ENCODE data around the gene SNRNP48. TPM values are rescaled to one million over a fixed set of nuclear protein-coding genes. Genes with fewer than 3 reads are reported as not detected.

SNRNP48 gene
- total RNA-seq, 4 donors from 2014 or later: 11.5 to 27.2 (median 16.5) TPM

DNA sequence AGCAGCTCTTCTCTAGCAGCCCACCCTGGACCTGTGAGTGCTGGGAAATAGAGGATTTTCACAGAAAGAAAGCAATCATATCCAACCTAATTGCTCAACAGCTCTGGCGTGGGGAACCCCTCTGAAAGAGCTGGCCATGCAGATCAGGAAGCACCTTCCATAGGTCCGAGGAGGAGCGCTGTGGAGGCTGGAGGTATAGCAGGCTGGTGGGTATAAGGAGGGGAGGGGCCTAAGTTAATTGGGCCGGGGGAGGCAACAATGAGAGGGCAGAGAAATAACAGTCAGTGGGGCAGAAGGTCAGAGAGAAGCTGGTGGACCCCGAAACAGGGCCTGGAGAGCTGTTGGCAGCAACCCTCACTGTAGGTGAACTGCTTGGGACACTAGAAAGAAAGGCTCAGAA, 40.8 kb downstream of the SNRNP48 start:
- Histone ChIP-seq H3K36me3 (no peaks in the 10 kb centered on the region), H3K9me3 (no peaks in the 10 kb centered on the region), H3K27me3 (no peaks in the 10 kb centered on the region), H3K4me3 (no peak overlapping the region), H3K27ac (no peak overlapping the region), H3K4me1 (no peaks in the 10 kb centered on the region)
- TF ChIP-seq POLR2A (IDR thresholded peaks at IDR 0.05): no peak
- TF ChIP-seq, protein P1, sequence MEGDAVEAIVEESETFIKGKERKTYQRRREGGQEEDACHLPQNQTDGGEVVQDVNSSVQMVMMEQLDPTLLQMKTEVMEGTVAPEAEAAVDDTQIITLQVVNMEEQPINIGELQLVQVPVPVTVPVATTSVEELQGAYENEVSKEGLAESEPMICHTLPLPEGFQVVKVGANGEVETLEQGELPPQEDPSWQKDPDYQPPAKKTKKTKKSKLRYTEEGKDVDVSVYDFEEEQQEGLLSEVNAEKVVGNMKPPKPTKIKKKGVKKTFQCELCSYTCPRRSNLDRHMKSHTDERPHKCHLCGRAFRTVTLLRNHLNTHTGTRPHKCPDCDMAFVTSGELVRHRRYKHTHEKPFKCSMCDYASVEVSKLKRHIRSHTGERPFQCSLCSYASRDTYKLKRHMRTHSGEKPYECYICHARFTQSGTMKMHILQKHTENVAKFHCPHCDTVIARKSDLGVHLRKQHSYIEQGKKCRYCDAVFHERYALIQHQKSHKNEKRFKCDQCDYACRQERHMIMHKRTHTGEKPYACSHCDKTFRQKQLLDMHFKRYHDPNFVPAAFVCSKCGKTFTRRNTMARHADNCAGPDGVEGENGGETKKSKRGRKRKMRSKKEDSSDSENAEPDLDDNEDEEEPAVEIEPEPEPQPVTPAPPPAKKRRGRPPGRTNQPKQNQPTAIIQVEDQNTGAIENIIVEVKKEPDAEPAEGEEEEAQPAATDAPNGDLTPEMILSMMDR (IDR thresholded peaks at IDR 0.05): no peak
- no peak for DNase-seq

DNA sequence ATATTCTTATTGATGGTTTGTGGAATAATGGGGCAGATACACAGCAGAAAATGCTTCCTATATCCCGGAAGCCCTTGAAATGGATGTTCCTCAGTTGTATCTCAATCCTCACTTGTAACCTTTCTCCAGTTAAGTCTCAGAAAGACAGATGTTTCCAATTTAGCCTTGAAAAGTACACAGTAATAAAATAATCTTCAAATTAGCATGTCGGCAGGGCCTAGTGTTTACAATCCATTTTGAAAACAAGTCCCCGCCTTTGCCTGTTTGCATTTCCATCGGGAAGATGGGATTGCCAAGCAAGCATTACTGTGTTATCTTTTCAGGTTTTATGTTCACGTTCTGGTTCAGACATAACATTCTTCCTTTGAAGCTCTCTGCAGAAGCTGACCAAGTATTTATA, 41.5 kb downstream of the SNRNP48 start:
- Histone ChIP-seq H3K4me1 (no peaks in the 10 kb centered on the region), H3K27ac (no peak overlapping the region), H3K36me3 (no peaks in the 10 kb centered on the region), H3K4me3 (no peak overlapping the region), H3K9me3 (no peaks in the 10 kb centered on the region), H3K27me3 (no peaks in the 10 kb centered on the region)
- TF ChIP-seq, protein P1 (IDR thresholded peaks at IDR 0.05): no peak
- no peak for TF ChIP-seq POLR2A (IDR thresholded peaks at IDR 0.05)
- no peak for DNase-seq

DNA sequence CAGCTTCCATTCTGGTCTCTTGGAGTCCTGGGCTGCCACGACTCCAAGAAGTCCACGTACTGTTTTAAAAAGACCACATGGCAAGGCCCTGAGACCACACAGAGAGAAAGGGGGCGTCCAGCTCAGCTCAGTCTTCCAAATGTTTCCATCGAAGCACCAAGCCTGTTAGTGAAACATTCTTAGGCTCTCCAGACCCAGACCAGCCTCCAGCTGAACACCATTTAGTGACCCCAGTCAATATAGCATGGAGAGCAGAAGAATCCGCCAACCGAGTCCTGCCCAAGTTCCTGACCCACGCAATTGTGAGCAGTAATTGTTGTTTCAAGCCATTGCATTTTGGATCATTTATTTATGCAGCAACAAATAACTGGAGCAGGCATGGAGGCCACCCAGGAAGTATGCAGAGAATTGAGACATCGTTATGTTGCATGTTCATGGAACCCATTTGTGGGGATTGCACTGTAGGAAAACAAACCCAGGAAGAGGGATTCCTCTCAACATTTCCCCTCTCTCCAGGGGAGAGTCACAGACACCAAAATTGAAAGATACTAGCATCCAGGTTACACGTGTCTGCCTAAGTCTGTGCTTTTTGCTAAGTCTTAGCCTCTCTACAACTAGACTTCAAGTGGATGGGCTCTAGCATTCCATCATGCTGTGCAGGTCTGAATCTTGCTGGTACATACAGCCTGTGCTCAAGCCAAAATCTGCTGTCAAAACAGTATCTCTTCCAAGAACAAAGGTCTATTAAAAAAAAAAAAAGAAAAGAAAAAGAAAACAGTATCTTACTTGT, 42.7 kb downstream of the SNRNP48 start:
- no peak overlapping the region for H3K4me3 ChIP-seq
- no peaks in the 10 kb centered on the region for H3K9me3 ChIP-seq
- TF ChIP-seq, protein P1 (IDR thresholded peaks at IDR 0.05): no peak
- no peak for TF ChIP-seq POLR2A (IDR thresholded peaks at IDR 0.05)
- H3K27me3 ChIP-seq: no peaks in the 10 kb centered on the region
- no peak overlapping the region for H3K27ac ChIP-seq
- DNase-seq: no peak
- H3K4me1 ChIP-seq: no peaks in the 10 kb centered on the region
- H3K36me3 ChIP-seq: no peaks in the 10 kb centered on the region

DNA sequence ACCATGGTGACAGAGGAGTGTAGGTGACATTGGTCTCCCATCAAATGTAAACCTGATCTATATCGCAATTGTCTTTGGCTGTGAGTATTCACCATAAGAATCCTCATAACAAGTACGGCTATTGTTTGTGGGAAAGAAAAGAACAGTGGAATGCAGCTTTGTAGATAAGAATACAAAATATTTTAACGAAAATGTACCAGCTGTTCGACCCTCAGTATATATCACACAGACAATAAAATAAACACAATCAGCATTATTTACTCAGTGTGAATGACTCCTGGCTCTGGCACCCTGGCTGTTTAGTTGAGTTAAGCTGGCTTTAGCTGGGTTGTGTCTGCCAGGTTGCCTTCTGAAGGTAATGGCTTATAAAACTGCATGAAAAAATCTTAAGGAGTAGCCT, 43.4 kb downstream of the SNRNP48 start:
- Histone ChIP-seq H3K4me3 (no peak overlapping the region), H3K27ac (no peak overlapping the region), H3K36me3 (no peaks in the 10 kb centered on the region), H3K27me3 (no peaks in the 10 kb centered on the region), H3K4me1 (no peaks in the 10 kb centered on the region), H3K9me3 (no peaks in the 10 kb centered on the region)
- TF ChIP-seq, protein P1 (IDR thresholded peaks at IDR 0.05): no peak
- no peak for TF ChIP-seq POLR2A (IDR thresholded peaks at IDR 0.05)
- no peak for DNase-seq

DNA sequence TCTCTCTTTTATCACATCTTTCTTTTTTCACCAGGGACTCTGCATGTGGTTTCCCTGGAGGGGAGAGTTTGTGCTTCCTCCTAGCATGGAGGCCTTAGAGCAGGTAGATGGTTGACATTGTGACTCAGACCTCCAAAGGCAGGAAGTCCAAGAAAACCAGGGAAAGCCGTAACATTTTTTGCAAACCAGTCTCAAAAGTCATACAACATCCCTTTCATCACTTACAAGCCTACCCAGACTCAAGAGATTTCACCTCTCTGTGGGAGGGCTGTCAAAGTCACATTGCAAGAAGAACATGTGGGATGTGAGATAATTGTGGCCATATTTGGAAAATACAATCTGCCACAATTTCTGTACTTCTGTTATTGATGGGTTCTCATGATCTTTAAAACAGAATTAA, 46.2 kb downstream of the SNRNP48 start:
- H3K27ac ChIP-seq: no peak overlapping the region
- no peak overlapping the region for H3K4me3 ChIP-seq
- DNase-seq: no peak
- TF ChIP-seq, protein P1 (IDR thresholded peaks at IDR 0.05): no peak
- no peak for TF ChIP-seq POLR2A (IDR thresholded peaks at IDR 0.05)
- no peaks in the 10 kb centered on the region for H3K27me3 ChIP-seq
- H3K4me1 ChIP-seq: peaks cover 0 to 2% (median 0%) of the 10 kb centered on the region in 4 donors
- H3K36me3 ChIP-seq: no peaks in the 10 kb centered on the region
- H3K9me3 ChIP-seq: no peaks in the 10 kb centered on the region
